Left lung (tissue), 10 donors: ENCODE measurements around the gene RPL28. TPM values are rescaled to one million over a fixed set of nuclear protein-coding genes. Genes with fewer than 3 reads are reported as not detected.

Source experiments
- ATAC-seq: fragments of 200-7000 bp; cut with Tn5 transposase; one replicate; pipeline ENCODE4 v1.9.1; 2020; ENCODE audit warnings: moderate library complexity
- DNase-seq, 4 donors: peaks; one replicate each; pipeline ENCODE4 v3.0.0-alpha.2; 2013 to 2020
- H3K27ac ChIP-seq, 2 donors: fragments of 200-600 bp; sonication (generic) in 1 of 2; one replicate each; pipeline versions ENCODE4 v1.5.0 to v1.8.0; 2020 to 2021
- H3K27me3 ChIP-seq, 2 donors: fragments of 200-600 bp; sonication (generic) in 1 of 2; one replicate each; pipeline versions ENCODE4 v1.5.0 to v1.8.0; 2020 to 2021
- H3K36me3 ChIP-seq, 2 donors: fragments of 200-600 bp; sonication (generic) in 1 of 2; one replicate each; pipeline versions ENCODE4 v1.5.0 to v1.8.0; 2020 to 2021
- H3K4me1 ChIP-seq, 2 donors: fragments of 200-600 bp; one replicate each; pipeline ENCODE4 v1.8.0; 2021
- H3K4me3 ChIP-seq, 2 donors: fragments of 200-600 bp; sonication (generic) in 1 of 2; one replicate each; pipeline versions ENCODE4 v1.5.0 to v1.8.0; 2020 to 2021; ENCODE audit warnings: mild to moderate bottlenecking in 1 of 2
- H3K9me3 ChIP-seq, 2 donors: fragments of 200-600 bp; sonication (generic) in 1 of 2; one replicate each; pipeline versions ENCODE4 v1.5.0 to v1.8.0; 2020 to 2021
- intact Hi-C, 2 donors: fragments of 100-400 bp; cut with DNase I; formaldehyde crosslinking; loops; one replicate each; pipeline versions ENCODE4 v1.11.2 to v1.14.2; 2022
- polyA plus RNA-seq, 6 donors: library from polyadenylated mRNA; unstranded; fragments of 120-200 nt; gene quantifications; one replicate each; pipeline ENCODE4 v1.2.1, GENCODE V29; 2013; ENCODE audit not compliant: insufficient read length in 6 of 6
- total RNA-seq, 2 donors: library from RNA; stranded (reverse); fragmentation: NEBNext Ultra II Directional; extraction: Animal tissue kit (Norgen Biotek cat#: 25700); gene quantifications; one replicate each; pipeline ENCODE4 v1.2.1, GENCODE V29; 2021
- TF ChIP-seq, protein P1 (sequence below), 2 donors: fragments of 200-600 bp; sonication (generic) in 1 of 2; IDR thresholded peaks; one replicate each; pipeline versions ENCODE4 v1.5.0 to v1.8.0; 2021; ENCODE audit warnings: antibody characterized with exemption in 2 of 2
- donor health status: DM: no; HTN: yes; CAD: no.
- donor health status: DM: no; HTN: no; CAD: no.

The RPL28 gene
- total and polyA plus RNA-seq, 8 donors, result 1,216 to 1,774 (median 1,434) TPM

DNA sequence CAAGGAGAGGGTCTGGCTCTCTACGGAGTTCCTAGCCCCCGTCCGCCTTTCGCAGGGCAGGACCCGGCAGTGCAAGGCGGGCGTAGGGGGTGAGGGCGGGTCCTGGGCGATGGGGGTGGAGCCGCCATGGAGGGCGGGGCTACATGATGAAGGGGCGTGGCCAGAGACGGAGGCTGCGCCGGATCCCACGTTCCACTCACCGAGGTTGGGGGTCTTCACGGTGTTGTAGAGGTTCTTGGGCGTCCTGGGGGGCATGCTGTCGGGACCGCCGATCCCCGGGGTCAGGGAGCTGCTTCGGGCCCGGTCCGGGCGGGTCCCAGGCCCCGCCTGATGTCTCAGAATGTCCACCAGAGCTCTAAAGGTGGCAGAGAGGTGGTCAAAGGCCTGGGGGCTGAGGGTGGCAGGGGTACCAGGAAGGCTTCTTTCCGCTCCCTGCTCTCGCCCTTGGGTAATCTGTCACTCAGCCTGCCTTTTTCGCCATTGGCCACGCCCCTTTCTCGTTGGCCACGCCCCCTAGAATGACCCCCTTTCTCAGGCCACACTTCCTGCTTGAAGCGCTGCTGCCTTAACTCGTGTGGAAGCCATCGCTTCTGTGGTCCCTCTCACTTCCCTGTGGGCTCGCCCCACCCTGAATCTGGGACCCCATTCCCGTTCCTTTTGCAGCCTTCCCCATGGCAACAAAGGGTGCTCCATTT is 54.8 kb downstream of the RPL28 start:
- intact Hi-C loops, result no loop called here
- TF ChIP-seq, protein P1, sequence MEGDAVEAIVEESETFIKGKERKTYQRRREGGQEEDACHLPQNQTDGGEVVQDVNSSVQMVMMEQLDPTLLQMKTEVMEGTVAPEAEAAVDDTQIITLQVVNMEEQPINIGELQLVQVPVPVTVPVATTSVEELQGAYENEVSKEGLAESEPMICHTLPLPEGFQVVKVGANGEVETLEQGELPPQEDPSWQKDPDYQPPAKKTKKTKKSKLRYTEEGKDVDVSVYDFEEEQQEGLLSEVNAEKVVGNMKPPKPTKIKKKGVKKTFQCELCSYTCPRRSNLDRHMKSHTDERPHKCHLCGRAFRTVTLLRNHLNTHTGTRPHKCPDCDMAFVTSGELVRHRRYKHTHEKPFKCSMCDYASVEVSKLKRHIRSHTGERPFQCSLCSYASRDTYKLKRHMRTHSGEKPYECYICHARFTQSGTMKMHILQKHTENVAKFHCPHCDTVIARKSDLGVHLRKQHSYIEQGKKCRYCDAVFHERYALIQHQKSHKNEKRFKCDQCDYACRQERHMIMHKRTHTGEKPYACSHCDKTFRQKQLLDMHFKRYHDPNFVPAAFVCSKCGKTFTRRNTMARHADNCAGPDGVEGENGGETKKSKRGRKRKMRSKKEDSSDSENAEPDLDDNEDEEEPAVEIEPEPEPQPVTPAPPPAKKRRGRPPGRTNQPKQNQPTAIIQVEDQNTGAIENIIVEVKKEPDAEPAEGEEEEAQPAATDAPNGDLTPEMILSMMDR (IDR thresholded peaks at IDR 0.05), result no peak
- Histone ChIP-seq H3K27ac (no peak overlapping the region), H3K9me3 (no peaks in the 10 kb centered on the region), H3K36me3 (no peaks in the 10 kb centered on the region), H3K4me1 (peaks cover 0 to 13% of the 10 kb centered on the region in 2 donors), H3K27me3 (peaks cover 60 to 99% of the 10 kb centered on the region in 2 donors), H3K4me3 (no peak overlapping the region)
- DNase-seq (no peak), ATAC-seq (no peak)

DNA sequence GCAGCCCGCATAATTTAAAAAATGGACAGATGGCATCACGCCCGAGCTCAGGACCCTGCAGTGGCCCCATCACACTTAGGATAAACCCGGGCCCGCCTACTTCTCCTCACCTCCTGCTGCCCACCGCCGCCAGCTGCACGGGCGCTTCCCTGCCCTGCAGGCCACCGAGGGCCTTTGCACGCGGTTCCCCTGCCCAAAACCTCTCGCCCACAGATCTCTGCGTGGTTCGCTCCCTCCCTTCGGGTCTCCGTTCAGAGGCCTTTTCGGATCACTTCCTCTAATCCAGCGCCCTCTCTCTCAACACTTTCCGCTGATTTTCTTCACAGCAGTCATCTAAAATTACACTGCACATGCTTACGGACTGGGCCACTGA is 55.6 kb downstream of the RPL28 start:
- intact Hi-C loops, result no loop called here
- no peak for ATAC-seq
- H3K27me3 ChIP-seq, result peaks cover 60 to 100% of the 10 kb centered on the region in 2 donors
- H3K9me3 ChIP-seq, result no peaks in the 10 kb centered on the region
- TF ChIP-seq, protein P1 (IDR thresholded peaks at IDR 0.05), result no peak
- H3K4me3 ChIP-seq, result no peak overlapping the region
- DNase-seq, result no peak
- no peaks in the 10 kb centered on the region for H3K36me3 ChIP-seq
- H3K4me1 ChIP-seq, result peaks cover 0 to 13% of the 10 kb centered on the region in 2 donors
- H3K27ac ChIP-seq, result no peak overlapping the region

DNA sequence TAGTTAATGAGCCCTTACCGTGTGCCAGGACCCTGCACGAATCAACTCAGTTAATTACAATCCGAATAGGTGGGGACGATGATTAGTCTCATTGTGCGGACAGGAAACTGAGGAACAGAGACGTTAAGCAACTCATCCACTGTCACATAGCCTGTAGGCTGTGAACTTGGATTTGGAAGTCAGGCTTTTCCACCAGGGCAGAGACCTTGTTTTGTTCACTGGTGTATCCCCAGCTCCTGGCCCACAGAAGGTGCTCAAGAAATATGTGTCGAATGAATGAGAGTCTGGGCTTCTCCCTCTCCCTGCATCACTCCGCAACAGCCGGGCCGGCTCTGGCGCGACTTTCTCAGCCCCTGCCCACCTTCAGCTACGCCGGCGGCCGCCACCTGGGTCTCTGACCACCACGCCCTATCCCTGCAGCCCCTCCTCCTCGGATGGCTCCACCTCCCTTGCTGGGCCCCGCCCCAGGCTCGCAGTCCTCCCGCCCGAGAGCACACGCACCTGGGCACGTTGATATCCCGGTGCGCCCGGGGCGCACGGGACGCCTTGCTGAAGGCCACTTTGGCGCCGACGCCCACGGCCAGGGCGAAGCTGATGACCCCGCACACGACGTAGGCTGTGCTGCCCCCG is 56.1 kb downstream of the RPL28 start:
- Histone ChIP-seq H3K36me3 (no peaks in the 10 kb centered on the region), H3K4me1 (peaks cover 0 to 13% of the 10 kb centered on the region in 2 donors), H3K27me3 (peaks cover 60 to 100% of the 10 kb centered on the region in 2 donors), H3K4me3 (no peak overlapping the region), H3K9me3 (no peaks in the 10 kb centered on the region), H3K27ac (no peak overlapping the region)
- TF ChIP-seq, protein P1 (IDR thresholded peaks at IDR 0.05), result no peak
- intact Hi-C loops, result no loop called here
- DNase-seq, result no peak
- no peak for ATAC-seq

DNA sequence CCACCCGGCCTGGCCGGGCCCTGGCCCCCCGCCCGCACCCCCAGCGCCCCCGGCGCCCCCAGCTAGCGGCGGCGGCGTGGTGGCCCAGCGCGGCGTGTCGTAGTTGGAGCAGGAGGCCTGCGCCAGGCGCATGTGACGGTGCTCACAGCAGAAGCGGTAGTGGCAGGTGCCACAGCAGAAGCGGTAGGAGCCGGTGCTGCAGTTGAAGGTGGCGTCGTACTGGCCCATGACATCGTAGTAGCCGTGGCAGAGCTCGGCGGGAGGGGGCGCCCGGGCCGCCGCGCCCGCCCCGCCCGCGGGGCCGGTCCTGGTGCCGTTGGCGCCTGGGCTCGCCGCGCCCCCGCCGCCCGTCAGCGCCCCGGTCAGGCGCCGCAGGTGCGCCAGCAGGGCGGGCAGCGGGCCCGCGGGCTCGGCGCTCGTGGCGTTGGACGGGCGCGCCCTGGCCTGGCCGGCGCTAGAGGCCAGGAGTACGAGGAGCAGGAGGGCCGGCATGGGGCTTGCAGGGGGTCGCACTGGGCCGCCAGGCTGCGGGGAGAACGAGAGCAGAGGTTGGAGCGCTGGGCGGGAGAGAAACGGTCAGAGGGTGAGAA is 56.7 kb downstream of the RPL28 start:
- intact Hi-C loops, result no loop called here
- H3K4me1 ChIP-seq, result peaks cover 0 to 13% of the 10 kb centered on the region in 2 donors
- H3K27me3 ChIP-seq, result peaks cover 60 to 100% of the 10 kb centered on the region in 2 donors
- ATAC-seq (no peak), DNase-seq (no peak)
- no peaks in the 10 kb centered on the region for H3K9me3 ChIP-seq
- H3K27ac ChIP-seq, result no peak overlapping the region
- H3K36me3 ChIP-seq, result no peaks in the 10 kb centered on the region
- TF ChIP-seq, protein P1 (IDR thresholded peaks at IDR 0.05), result no peak
- H3K4me3 ChIP-seq, result no peak overlapping the region
